ENCODE measurements around the gene SUN1.

DNA sequence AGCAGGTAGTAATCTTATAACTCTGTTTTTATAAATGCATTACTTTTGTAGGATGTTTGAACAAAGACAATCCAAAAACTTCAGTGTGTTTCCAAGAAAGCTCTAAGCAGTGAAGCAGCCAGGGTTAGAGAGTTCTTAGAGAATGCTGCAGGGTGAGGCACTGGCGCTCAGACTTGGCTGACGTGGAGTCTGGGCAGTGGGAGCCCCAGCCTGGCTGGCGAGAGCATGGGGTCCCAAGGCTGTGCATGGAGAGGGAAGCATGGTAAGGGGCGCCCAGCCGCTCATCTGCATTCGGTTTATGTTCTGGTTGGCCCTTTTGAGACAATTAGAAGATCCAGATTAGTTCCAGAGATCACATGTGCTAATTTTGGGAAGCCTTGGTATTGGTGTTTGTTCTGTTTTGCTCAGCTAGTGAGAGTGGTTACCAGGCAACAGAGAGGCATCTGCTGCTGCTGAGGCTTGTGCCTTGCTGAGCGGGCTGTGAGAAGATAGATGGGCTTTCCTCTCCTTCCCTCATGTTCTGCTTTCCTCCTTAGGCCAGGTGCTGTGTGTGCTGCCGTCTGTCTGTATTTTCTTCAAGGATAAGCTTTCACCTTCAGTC is 10.3 kb downstream of the SUN1 start:
- TF ChIP-seq, protein P1, sequence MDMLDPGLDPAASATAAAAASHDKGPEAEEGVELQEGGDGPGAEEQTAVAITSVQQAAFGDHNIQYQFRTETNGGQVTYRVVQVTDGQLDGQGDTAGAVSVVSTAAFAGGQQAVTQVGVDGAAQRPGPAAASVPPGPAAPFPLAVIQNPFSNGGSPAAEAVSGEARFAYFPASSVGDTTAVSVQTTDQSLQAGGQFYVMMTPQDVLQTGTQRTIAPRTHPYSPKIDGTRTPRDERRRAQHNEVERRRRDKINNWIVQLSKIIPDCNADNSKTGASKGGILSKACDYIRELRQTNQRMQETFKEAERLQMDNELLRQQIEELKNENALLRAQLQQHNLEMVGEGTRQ (IDR thresholded peaks at IDR 0.05; ENCODE audit: borderline replicate concordance, low read depth, low read length) = no peak
- TF ChIP-seq NRF1 (IDR thresholded peaks at IDR 0.05; ENCODE audit: low read depth, low read length) = no peak
- TF ChIP-seq, protein P2, sequence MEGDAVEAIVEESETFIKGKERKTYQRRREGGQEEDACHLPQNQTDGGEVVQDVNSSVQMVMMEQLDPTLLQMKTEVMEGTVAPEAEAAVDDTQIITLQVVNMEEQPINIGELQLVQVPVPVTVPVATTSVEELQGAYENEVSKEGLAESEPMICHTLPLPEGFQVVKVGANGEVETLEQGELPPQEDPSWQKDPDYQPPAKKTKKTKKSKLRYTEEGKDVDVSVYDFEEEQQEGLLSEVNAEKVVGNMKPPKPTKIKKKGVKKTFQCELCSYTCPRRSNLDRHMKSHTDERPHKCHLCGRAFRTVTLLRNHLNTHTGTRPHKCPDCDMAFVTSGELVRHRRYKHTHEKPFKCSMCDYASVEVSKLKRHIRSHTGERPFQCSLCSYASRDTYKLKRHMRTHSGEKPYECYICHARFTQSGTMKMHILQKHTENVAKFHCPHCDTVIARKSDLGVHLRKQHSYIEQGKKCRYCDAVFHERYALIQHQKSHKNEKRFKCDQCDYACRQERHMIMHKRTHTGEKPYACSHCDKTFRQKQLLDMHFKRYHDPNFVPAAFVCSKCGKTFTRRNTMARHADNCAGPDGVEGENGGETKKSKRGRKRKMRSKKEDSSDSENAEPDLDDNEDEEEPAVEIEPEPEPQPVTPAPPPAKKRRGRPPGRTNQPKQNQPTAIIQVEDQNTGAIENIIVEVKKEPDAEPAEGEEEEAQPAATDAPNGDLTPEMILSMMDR (IDR thresholded peaks at IDR 0.05) = no peak
- TF ChIP-seq, protein P3, sequence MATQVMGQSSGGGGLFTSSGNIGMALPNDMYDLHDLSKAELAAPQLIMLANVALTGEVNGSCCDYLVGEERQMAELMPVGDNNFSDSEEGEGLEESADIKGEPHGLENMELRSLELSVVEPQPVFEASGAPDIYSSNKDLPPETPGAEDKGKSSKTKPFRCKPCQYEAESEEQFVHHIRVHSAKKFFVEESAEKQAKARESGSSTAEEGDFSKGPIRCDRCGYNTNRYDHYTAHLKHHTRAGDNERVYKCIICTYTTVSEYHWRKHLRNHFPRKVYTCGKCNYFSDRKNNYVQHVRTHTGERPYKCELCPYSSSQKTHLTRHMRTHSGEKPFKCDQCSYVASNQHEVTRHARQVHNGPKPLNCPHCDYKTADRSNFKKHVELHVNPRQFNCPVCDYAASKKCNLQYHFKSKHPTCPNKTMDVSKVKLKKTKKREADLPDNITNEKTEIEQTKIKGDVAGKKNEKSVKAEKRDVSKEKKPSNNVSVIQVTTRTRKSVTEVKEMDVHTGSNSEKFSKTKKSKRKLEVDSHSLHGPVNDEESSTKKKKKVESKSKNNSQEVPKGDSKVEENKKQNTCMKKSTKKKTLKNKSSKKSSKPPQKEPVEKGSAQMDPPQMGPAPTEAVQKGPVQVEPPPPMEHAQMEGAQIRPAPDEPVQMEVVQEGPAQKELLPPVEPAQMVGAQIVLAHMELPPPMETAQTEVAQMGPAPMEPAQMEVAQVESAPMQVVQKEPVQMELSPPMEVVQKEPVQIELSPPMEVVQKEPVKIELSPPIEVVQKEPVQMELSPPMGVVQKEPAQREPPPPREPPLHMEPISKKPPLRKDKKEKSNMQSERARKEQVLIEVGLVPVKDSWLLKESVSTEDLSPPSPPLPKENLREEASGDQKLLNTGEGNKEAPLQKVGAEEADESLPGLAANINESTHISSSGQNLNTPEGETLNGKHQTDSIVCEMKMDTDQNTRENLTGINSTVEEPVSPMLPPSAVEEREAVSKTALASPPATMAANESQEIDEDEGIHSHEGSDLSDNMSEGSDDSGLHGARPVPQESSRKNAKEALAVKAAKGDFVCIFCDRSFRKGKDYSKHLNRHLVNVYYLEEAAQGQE (IDR thresholded peaks at IDR 0.05; ENCODE audit: low read depth, low read length) = no peak
